Caco-2 (cell line): ENCODE measurements around the gene KIFAP3. TPM values are rescaled to one million over a fixed set of nuclear protein-coding genes. Genes with fewer than 3 reads are reported as not detected.

Source experiments
- BruUV-seq: library from RNA; stranded (reverse); fragments of 400-500 nt; replicated peaks from 2 replicates; lab custom pipeline; 2021; lab: Mats Ljungman, UMichigan
- CTCF ChIA-PET: fragments of 300-600 bp; sonication (Branson Sonifier 250); formaldehyde crosslinking; loops from one replicate; lab custom pipeline; 2022; ENCODE audit warnings: antibody characterized with exemption; lab: Charles Lee
- POLR2A ChIA-PET: fragments of 300-600 bp; sonication (Branson Sonifier 250); formaldehyde crosslinking; loops from one replicate; lab custom pipeline; 2022; ENCODE audit warnings: antibody characterized with exemption; lab: Charles Lee
- DNase-seq, 2 experiments: peaks; one replicate each; pipeline versions ENCODE4 v3.0.0 to v3.0.0-alpha.2; 2020 to 2022
- H3K27me3 ChIP-seq: replicated peaks from 2 replicates; pipeline ENCODE4 v1.6.0; 2011; ENCODE audit warnings: low read length; ENCODE audit not compliant: control insufficient read depth, insufficient read depth
- H3K36me3 ChIP-seq: 2 replicates; pipeline ENCODE4 v1.5.1; 2011; ENCODE audit warnings: low read length; ENCODE audit not compliant: control insufficient read depth, insufficient read depth
- H3K4me1 ChIP-seq: fragments of 250-450 bp; sonication (Bioruptor Pico); 2 replicates; pipeline ENCODE4 v1.5.1; 2020; ENCODE audit warnings: mild to moderate bottlenecking
- H3K4me3 ChIP-seq: 2 replicates; pipeline ENCODE4 v1.5.1; 2011; ENCODE audit warnings: low read depth, mild to moderate bottlenecking, control low read depth, low read length
- H3K9me3 ChIP-seq: fragments of 250-450 bp; sonication (Bioruptor Pico); 2 replicates; pipeline ENCODE4 v1.5.1; 2020; ENCODE audit warnings: mild to moderate bottlenecking, moderate library complexity
- H3K27ac Mint-ChIP-seq: one replicate; pipeline ENCODE4 v1.8.0; 2022; ENCODE audit warnings: mixed read lengths; ENCODE audit not compliant: unreplicated experiment
- H3K27me3 Mint-ChIP-seq: one replicate; pipeline ENCODE4 v1.8.0; 2022; ENCODE audit warnings: mixed read lengths; ENCODE audit not compliant: insufficient read depth, unreplicated experiment
- H3K36me3 Mint-ChIP-seq: one replicate; pipeline ENCODE4 v1.8.0; 2022; ENCODE audit warnings: mild to moderate bottlenecking, mixed read lengths; ENCODE audit not compliant: insufficient read depth, unreplicated experiment
- H3K4me1 Mint-ChIP-seq: one replicate; pipeline ENCODE4 v1.8.0; 2022; ENCODE audit warnings: low read depth, mixed read lengths; ENCODE audit not compliant: unreplicated experiment
- H3K4me3 Mint-ChIP-seq: one replicate; pipeline ENCODE4 v1.8.0; 2022; ENCODE audit warnings: mild to moderate bottlenecking, moderate library complexity, mixed read lengths; ENCODE audit not compliant: unreplicated experiment
- H3K9me3 Mint-ChIP-seq: one replicate; pipeline ENCODE4 v1.8.0; 2022; ENCODE audit warnings: mixed read lengths; ENCODE audit not compliant: unreplicated experiment
- intact Hi-C: fragments of 100-400 bp; cut with micrococcal nuclease; formaldehyde crosslinking; loops from one replicate; pipeline ENCODE4 v1.10.0; 2022; ENCODE audit not compliant: unreplicated experiment
- total RNA-seq: library from RNA; stranded (reverse); gene quantifications from 2 replicates; pipeline ENCODE4 v1.2.3, GENCODE V29; 2022
- TF ChIP-seq, protein P1 (sequence below), 2 experiments: fragments of 200-600 bp in 1 of 2; IDR thresholded peaks; 1 replicate in 1 of 2; 2 replicates in 1 of 2; pipeline versions ENCODE4 v1.5.1 to v1.8.0; 2011 to 2022; ENCODE audit warnings: antibody characterized with exemption in 1 of 2, control low read depth in 1 of 2, inconsistent platforms in 1 of 2, low read depth in 1 of 2, low read length in 1 of 2, mild to moderate bottlenecking in 1 of 2, moderate library complexity in 1 of 2; ENCODE audit not compliant: insufficient read depth in 1 of 2, severe bottlenecking in 1 of 2, unreplicated experiment in 1 of 2

KIFAP3 gene
- total RNA-seq, 1 experiment from 2014 or later = 10.9 TPM

DNA sequence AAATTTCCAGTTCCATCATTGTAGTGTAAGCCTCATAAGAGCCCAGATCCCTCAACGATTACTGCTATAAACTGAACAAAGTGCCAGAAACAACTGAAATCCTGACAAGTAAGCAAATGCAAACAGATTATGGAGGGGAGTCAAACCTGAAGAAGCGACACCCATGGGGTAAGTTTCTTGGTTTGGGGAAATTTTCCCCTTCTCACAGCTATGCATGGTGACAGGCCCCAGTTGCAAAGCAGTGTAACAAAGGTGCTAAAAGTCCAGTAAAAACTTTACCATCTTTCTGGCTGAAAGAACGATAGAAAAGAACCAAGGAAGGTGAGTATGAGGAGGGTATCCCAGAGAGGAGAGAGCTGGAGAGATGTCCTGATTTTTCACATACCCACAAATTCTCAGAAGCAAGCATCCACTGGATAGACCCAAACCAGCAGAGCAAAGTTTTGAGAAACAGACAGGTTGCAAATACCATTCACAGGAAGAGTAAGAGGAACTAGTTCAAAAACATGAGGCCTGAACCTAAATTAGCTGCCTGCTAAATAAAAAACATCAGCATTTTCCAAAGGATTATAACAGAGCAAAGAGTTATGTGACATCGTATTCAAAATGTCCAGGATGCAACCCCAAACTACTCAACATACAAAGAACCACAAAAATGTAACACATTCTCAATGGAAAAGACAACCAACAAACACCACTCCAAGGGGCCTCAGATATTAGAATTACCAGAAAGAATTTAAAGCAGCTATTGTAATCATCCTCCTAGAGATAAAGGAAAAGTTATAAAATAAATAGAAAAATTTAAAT, 195.3 kb downstream of the KIFAP3 start:
- Mint-ChIP-seq H3K4me1 (no peaks in the 10 kb centered on the region), H3K27ac (no peak overlapping the region), H3K9me3 (no peaks in the 10 kb centered on the region), H3K27me3 (no peaks in the 10 kb centered on the region), H3K36me3 (peaks cover 15% of the 10 kb centered on the region), H3K4me3 (no peak overlapping the region)
- intact Hi-C loops = no loop called here
- ChIA-PET POLR2A (no interaction called here), CTCF (no interaction called here)
- BruUV-seq = no TSS peak
- no peak for DNase-seq
- Histone ChIP-seq H3K27me3 (no peaks in the 10 kb centered on the region), H3K9me3 (no peaks in the 10 kb centered on the region), H3K4me1 (0 out of 2 replicates have a peak, but pooled peaks cover 2% of the 10 kb centered on the region), H3K36me3 (no peaks in the 10 kb centered on the region), H3K4me3 (no peak overlapping the region)
- TF ChIP-seq, protein P1, sequence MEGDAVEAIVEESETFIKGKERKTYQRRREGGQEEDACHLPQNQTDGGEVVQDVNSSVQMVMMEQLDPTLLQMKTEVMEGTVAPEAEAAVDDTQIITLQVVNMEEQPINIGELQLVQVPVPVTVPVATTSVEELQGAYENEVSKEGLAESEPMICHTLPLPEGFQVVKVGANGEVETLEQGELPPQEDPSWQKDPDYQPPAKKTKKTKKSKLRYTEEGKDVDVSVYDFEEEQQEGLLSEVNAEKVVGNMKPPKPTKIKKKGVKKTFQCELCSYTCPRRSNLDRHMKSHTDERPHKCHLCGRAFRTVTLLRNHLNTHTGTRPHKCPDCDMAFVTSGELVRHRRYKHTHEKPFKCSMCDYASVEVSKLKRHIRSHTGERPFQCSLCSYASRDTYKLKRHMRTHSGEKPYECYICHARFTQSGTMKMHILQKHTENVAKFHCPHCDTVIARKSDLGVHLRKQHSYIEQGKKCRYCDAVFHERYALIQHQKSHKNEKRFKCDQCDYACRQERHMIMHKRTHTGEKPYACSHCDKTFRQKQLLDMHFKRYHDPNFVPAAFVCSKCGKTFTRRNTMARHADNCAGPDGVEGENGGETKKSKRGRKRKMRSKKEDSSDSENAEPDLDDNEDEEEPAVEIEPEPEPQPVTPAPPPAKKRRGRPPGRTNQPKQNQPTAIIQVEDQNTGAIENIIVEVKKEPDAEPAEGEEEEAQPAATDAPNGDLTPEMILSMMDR (IDR thresholded peaks at IDR 0.05; ENCODE audit: insufficient read depth in 1 of 2, low read depth in 1 of 2, low read length in 1 of 2, severe bottlenecking in 1 of 2, unreplicated experiment in 1 of 2) = no peak

GRCh38 chr1:169878498-169878897, 196.0 kb downstream of the KIFAP3 start:
- TF ChIP-seq, protein P1 (IDR thresholded peaks at IDR 0.05; ENCODE audit: insufficient read depth in 1 of 2, low read depth in 1 of 2, low read length in 1 of 2, severe bottlenecking in 1 of 2, unreplicated experiment in 1 of 2) = no peak
- Histone ChIP-seq H3K4me1 (0 out of 2 replicates have a peak, but pooled peaks cover 2% of the 10 kb centered on the region), H3K36me3 (no peaks in the 10 kb centered on the region), H3K9me3 (0 out of 2 replicates have a peak, but pooled peaks cover under 1% of the 10 kb centered on the region), H3K4me3 (no peak overlapping the region), H3K27me3 (no peaks in the 10 kb centered on the region)
- ChIA-PET POLR2A (no interaction called here), CTCF (no interaction called here)
- Mint-ChIP-seq H3K9me3 (no peaks in the 10 kb centered on the region), H3K36me3 (peaks cover 16% of the 10 kb centered on the region), H3K4me1 (no peaks in the 10 kb centered on the region), H3K4me3 (no peak overlapping the region), H3K27ac (no peak overlapping the region), H3K27me3 (no peaks in the 10 kb centered on the region)
- no TSS peak for BruUV-seq
- DNase-seq = no peak
- intact Hi-C loops = no loop called here

- intact Hi-C loops = no loop called here
- Histone ChIP-seq H3K4me3 (no peak overlapping the region), H3K9me3 (0 out of 2 replicates have a peak, but pooled peaks cover 6% of the 10 kb centered on the region), H3K36me3 (peaks cover under 1% of the 10 kb centered on the region; the same call in 1 of the 2 replicates), H3K4me1 (0 out of 2 replicates have a peak, but pooled peaks cover 2% of the 10 kb centered on the region), H3K27me3 (no peaks in the 10 kb centered on the region)
- no peaks in the 10 kb centered on the region for H3K4me1 Mint-ChIP-seq
- H3K36me3 Mint-ChIP-seq = peaks cover 21% of the 10 kb centered on the region
- H3K27me3 Mint-ChIP-seq = no peaks in the 10 kb centered on the region
- no TSS peak for BruUV-seq
- H3K9me3 Mint-ChIP-seq = no peaks in the 10 kb centered on the region
- POLR2A ChIA-PET = no interaction called here
- H3K27ac Mint-ChIP-seq = no peak overlapping the region
- CTCF ChIA-PET = no interaction called here
- DNase-seq = no peak
- no peak overlapping the region for H3K4me3 Mint-ChIP-seq
- TF ChIP-seq, protein P1 (IDR thresholded peaks at IDR 0.05; ENCODE audit: insufficient read depth in 1 of 2, low read depth in 1 of 2, low read length in 1 of 2, severe bottlenecking in 1 of 2, unreplicated experiment in 1 of 2) = no peak
These were observed 196.5 kb downstream of the KIFAP3 start for GRCh38 chr1:169877800-169878491.
